SK-N-SH treated with all-trans-retinoic acid at 6 μM for 48 hours (cell line): ENCODE measurements around the gene KCNG1.

Experiments
- ATAC-seq: fragments of 200-7000 bp; cut with Tn5 transposase; 3 replicates; pipeline ENCODE4 v1.9.1; 2020; ENCODE audit warnings: mild to moderate bottlenecking, moderate library complexity
- ARNTL ChIP-seq: fragments of 450-650 bp; formaldehyde crosslinking; IDR thresholded peaks from 2 replicates; pipeline ENCODE4 v1.5.0; 2020; ENCODE audit warnings: low read depth, mild to moderate bottlenecking, moderate library complexity, borderline replicate concordance
- CREB5 ChIP-seq: fragments of 250-450 bp; sonication (Bioruptor Pico); IDR thresholded peaks from 2 replicates; pipeline ENCODE4 v1.5.1; 2020; ENCODE audit warnings: low read depth, mild to moderate bottlenecking, moderate library complexity
- OSR1 ChIP-seq: fragments of 250-450 bp; sonication (Bioruptor Pico); IDR thresholded peaks from 2 replicates; pipeline ENCODE4 v1.8.0; 2022; ENCODE audit warnings: moderate library complexity, mild to moderate bottlenecking, inconsistent platforms
- POU6F1 ChIP-seq: fragments of 250-450 bp; sonication (Bioruptor Pico); IDR thresholded peaks from 2 replicates; pipeline ENCODE4 v1.8.0; 2021; ENCODE audit warnings: low read depth, mild to moderate bottlenecking, moderate library complexity, borderline replicate concordance
- PPARA ChIP-seq: fragments of 250-450 bp; sonication (Bioruptor Pico); IDR thresholded peaks from 2 replicates; pipeline ENCODE4 v1.5.0; 2020; ENCODE audit warnings: mild to moderate bottlenecking, borderline replicate concordance
- RARB ChIP-seq: fragments of 250-450 bp; sonication (Bioruptor Pico); IDR thresholded peaks from 2 replicates; pipeline ENCODE4 v1.8.0; 2021; ENCODE audit warnings: mild to moderate bottlenecking, moderate library complexity
- SNAI2 ChIP-seq: fragments of 250-450 bp; sonication (Bioruptor Pico); IDR thresholded peaks from 2 replicates; pipeline ENCODE4 v1.5.0; 2020; ENCODE audit warnings: mild to moderate bottlenecking, moderate library complexity
- TOX ChIP-seq: fragments of 250-450 bp; sonication (Bioruptor Pico); IDR thresholded peaks from 2 replicates; pipeline ENCODE4 v1.8.0; 2021; ENCODE audit warnings: mild to moderate bottlenecking, moderate library complexity, borderline replicate concordance
- TSHZ2 ChIP-seq: fragments of 250-450 bp; sonication (Bioruptor Pico); IDR thresholded peaks from 2 replicates; pipeline ENCODE4 v1.5.0; 2020; ENCODE audit warnings: mild to moderate bottlenecking, moderate library complexity
- ZC3H10 ChIP-seq: fragments of 250-450 bp; sonication (Bioruptor Pico); IDR thresholded peaks from 2 replicates; pipeline ENCODE4 v1.5.1; 2021; ENCODE audit warnings: mild to moderate bottlenecking, moderate library complexity
- ZFP3 ChIP-seq: fragments of 250-450 bp; sonication (Bioruptor Pico); IDR thresholded peaks from 2 replicates; pipeline ENCODE4 v1.5.0; 2020; ENCODE audit warnings: mild to moderate bottlenecking, moderate library complexity
- ZFP30 ChIP-seq: fragments of 450-650 bp; formaldehyde crosslinking; IDR thresholded peaks from 2 replicates; pipeline ENCODE4 v1.5.0; 2022; ENCODE audit warnings: mild to moderate bottlenecking, moderate library complexity
- ZNF565 ChIP-seq: fragments of 450-650 bp; formaldehyde crosslinking; conservative IDR thresholded peaks from 2 replicates; pipeline ENCODE4 v1.5.0; 2020; ENCODE audit warnings: low read depth, mild to moderate bottlenecking, moderate library complexity
- ZNF8 ChIP-seq: fragments of 450-650 bp; formaldehyde crosslinking; IDR thresholded peaks from 2 replicates; pipeline ENCODE4 v1.5.0; 2020; ENCODE audit warnings: mild to moderate bottlenecking, moderate library complexity

The KCNG1 gene

GRCh38 chr20:51009303-51010042 lies 13.4 kb downstream of the KCNG1 start:
- ATAC-seq, result no peak
- TF ChIP-seq POU6F1 (CRISPR knock-in tag), result no peak
- TF ChIP-seq SNAI2 (CRISPR knock-in tag), result no peak
- no peak for TF ChIP-seq ZFP3
- TF ChIP-seq ARNTL (CRISPR knock-in tag), result no peak

DNA sequence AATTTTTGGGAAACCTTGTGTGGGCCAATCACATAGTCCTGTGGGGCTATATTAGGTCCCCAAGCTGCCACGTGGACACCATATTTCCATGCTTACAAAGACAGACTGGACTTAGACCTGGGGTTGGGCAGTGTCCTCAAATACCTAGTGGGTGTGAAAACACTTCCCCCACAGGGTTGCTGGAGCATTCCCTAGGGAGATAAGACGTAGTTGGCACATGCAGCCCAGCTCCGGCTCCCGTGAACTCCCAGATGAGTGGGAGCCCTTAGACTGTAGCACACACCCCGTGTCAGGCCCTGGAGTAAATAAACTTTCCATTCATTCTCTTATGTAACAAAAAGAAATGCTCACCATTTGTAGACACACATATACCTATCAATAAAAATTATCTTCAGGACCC lies 14.2 kb downstream of the KCNG1 start:
- TF ChIP-seq OSR1 (CRISPR knock-in tag) (no peak), SNAI2 (CRISPR knock-in tag) (no peak), TSHZ2 (CRISPR knock-in tag) (no peak), ZC3H10 (CRISPR knock-in tag) (no peak), ZFP3 (no peak), POU6F1 (CRISPR knock-in tag) (no peak), ARNTL (CRISPR knock-in tag) (no peak)
- no peak for ATAC-seq

GRCh38 chr20:51005214-51005613 lies 17.7 kb downstream of the KCNG1 start:
- TF ChIP-seq POU6F1 (CRISPR knock-in tag) (no peak), ZFP3 (no peak), PPARA (CRISPR knock-in tag) (no peak), TOX (no peak), CREB5 (CRISPR knock-in tag) (no peak), ZNF8 (no peak), ZC3H10 (CRISPR knock-in tag) (no peak), RARB (CRISPR knock-in tag) (no peak)
- ATAC-seq, result no peak

GRCh38 chr20:51004781-51005180 lies 18.1 kb downstream of the KCNG1 start:
- no peak for ATAC-seq
- TF ChIP-seq RARB (CRISPR knock-in tag) (no peak), SNAI2 (CRISPR knock-in tag) (no peak), ZNF565 (no peak), ZFP30 (CRISPR knock-in tag) (no peak), PPARA (CRISPR knock-in tag) (no peak)

GRCh38 chr20:51004305-51004727 lies 18.6 kb downstream of the KCNG1 start:
- TF ChIP-seq PPARA (CRISPR knock-in tag), result no peak
- ATAC-seq, result no peak
